HG02678 (cell line): ENCODE results near the gene NCOA1.
"Not testable (repeated sequence)": the region's sequence is repeated elsewhere in the genome, so short reads cannot be mapped to it uniquely, and the experiment has no call there.

Experiments
- ATAC-seq: cut with Tn5 transposase; IDR thresholded peaks from one replicate; pipeline ENCODE4 v1.9.1; 2021; ENCODE audit warnings: mild to moderate bottlenecking, moderate library complexity; ENCODE audit not compliant: unreplicated experiment

The NCOA1 gene

DNA sequence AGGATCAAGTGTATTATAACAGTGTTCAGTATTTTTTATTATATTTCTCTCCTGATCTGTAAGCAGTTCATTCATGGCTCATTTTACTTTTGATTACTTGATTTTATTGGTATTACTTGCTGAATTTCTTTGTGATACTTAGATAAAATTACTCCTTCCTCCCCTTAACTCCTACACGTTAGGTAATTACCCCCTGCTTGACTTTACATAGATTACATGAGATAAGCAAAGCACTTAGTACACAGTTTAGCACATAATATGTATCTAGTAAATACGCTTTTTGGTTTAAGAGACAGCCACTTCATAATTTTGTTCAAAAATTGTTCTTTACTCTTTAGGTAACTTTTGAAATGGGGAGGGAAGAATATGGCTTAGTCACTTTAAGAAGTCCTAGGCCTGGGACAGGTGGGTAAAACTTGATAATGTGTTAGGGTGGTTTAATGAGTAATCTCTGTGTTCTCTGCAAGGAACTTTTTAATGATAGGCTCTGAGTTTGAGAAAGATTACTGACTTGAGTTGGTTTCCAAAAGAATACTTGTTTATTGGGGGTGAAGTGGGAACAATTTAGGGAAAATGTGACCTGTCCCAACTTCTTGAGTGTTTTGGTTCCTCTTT is 80.9 kb downstream of the NCOA1 start:
- no peak for ATAC-seq

DNA sequence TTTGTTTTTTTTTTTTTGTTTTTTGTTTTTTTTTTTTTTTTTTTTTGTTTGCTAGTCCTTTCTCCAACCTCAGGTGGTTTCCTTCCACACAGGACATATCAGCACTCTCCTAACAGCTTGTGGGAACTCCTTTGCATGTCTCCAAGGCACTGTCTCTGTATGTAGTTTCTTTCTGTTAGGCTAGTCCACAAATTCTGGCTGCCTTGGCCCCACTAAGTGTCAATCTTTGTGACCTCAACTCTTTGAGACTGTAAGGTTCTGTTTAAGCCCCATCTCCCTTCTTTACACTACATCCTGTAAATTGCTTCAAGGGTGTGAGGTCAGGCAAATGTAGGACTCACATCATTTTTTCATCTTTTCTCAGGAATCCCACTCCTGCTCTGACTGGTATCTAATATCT is 85.1 kb downstream of the NCOA1 start:
- ATAC-seq: no peak

DNA sequence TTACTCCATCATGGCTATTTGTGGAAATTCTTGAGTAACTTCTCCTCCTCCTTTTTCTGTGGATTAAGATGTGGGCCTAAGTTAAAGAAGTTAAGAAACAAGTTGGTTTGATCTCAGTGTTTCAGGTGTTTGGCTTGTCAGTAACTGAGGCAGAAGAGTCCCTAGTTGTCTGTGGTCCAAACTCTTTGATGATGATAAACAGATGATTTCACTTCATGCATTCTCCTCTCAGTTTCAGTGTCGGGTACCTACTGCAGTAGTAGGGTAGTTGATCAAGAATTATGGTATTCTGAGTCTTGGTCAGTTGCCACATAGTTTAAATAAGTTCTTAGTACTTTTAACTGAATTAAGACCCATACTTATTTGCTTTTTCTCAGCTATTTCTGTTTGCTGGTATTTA is 85.6 kb downstream of the NCOA1 start:
- peak; percentile 46 for ATAC-seq

DNA sequence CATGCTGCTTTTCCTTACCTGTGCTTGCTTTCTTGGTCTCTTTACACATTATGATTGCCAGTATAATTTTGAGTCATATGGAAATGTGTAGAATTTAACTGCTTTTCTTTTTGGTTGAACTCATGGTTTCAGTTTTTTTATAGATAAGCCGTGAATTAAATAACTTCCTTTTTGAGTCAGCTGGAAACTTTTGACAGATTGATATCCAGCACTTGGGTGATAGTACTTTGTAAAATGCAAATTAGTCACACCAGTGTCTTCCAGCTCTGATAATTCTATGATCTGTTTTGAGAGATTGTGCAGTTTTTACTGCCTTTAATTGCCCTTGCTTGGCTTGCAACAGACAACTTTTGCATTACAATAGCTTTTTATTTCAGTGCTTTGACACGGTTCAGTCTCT is 86.4 kb downstream of the NCOA1 start:
- peak; percentile 70 for ATAC-seq

DNA sequence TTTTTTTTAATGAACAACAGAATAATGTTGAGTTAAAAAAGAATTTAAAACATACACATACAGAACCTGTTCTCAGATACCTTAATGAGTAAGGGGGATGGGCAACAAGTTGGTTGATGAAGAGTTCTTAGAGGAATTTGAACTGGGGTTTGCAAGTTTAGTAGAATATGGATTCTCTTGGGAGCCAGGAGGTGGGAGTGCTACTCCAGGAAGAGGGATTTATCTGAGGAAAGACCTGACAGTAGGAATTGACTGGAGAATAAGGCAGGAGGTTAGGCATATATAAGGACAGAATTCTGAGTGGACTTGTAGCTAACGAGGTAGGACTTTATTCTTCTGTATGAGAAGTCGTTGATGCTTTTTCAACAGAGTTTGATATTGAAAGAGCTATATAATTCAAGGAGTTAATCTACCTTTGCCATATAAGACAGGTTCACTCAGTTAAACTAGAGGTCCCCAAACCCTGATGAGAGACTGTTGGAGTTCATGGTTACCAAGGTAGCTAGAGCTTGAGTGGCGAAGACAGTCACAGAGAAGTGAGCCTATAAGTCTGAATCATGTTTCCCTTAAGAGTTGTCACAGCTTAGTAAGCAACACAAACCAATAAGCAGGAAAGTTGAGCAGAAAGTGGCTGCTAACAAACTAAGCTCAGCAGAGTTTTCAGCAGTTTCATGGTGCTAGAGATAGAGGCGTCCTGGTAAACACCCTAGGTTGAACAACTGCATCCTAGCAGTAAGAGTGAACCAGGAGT is 88.2 kb downstream of the NCOA1 start:
- no peak for ATAC-seq

DNA sequence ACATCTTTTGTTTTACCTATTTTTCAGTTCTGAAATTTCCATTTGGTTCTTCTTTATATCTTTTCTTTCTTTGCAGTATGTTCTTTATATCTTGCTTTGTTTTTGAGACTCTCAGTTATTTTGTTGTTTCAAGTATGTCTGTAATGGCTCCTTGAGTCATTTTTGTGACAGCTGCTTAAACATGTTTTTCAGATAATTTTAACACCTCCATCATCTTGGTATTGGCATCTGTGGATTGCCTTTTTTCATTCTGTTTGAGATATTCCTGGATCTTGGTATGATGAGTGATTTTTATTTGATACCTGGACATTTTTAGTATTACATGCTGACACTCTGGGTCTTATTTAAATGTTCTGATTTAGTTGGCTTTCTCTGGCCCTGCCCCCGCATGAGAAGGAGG is 89.5 kb downstream of the NCOA1 start:
- no peak for ATAC-seq

DNA sequence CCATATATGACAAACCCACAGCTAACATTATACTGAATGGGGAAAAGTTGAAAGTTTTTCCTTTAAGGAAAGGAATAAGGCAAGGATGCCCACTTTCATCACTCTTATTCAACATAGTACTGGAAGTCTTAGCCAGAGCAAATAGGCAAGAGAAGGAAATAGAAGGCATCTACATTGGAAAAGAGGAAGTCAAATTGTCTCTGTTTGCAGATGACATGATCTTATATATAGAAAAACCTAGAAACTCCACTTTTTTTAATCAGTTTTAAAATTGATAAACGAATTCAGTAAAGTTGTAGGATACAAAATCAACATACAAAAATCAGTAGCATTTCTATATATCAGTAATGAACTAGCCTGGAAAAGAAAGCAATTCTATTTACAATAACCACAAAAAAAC is 90.9 kb downstream of the NCOA1 start:
- not testable (repeated sequence) for ATAC-seq

DNA sequence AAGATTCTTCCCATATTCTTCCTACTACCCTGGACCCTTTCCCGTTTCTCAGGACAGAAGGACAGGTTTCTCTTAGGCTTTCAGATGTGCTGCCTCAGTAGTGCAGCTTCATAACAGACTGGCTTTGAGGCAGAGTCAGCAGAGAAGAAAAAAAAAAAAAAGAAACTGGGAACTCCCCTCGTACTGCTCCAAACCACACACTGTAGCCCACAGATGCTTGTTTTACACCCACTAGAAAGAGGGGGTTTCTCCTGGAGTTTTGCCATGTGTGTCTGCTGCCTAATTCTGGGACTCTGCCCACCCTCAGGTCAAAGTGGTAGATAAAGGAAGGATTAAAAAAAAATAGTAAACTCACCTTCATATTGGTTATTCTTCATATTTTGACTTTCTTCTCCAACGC is 95.9 kb downstream of the NCOA1 start:
- peak; percentile 79 for ATAC-seq

DNA sequence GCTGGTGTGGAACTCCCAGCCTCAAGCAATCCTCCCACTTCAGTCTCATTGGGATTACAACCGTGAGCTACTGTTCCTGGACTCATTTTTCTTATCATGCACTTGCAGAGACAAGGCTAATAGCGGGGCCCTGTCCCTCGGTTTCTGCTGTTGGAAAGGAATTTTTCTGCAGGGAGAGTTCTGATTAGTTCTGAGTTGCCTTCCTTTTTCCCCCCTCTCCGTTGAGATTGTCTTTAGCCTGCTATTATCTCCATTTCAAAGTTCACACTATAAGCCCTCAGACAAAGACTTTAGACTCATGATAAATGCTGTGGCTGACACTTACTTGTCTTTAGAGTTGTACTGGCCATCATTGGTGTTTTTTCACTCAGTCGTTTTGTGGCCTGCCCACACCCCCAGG is 97.2 kb downstream of the NCOA1 start:
- no peak for ATAC-seq

DNA sequence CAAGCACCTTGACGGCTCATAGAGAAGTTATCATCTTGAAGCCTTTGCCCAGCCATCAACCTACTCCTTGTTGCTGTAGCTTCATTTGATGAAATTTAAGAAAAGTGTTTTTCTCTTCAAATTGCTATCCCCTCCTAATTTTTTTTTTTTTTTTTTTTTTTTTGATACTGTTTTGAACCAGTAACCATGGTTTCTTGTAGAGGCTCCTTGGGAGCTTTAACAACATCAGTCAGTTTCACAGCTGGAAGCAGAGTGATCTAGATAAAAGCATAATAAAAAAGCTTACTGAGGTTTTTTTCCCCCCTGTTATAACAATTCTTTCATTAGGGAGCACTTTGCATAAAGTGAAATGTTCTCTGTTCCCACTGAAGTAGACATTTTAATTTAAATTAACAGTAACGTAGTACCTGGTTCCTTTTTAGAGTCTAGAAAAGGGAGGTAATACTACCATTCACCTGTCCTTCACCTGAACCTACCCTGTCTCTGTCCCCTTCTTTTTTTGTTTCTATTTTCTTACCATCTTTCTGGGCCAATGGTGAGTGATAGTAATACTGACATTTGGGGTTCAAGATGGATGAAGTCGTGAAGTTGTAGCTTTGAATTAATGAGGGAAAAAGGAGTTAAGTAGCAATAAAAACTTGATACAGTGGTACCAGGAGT is 101.5 kb downstream of the NCOA1 start:
- no peak for ATAC-seq

DNA sequence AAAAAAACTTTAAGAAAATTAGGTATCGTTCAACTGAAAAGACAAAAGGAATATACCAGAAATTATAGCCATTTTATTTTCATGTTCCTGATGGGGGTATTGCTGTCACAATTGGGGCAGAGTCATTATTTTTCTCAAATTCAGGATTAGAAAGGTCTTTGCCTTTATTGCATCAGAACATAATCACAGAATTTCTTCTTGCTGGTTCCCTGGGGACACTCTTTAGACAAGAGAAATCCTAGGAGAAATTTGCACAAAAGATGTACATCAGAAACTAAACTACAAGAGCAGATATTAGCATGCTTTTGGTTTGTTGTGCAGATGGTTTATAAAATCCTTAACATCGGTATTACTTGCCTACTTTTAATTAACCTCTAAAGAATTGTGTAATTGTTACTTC is 103.2 kb downstream of the NCOA1 start:
- ATAC-seq: no peak

DNA sequence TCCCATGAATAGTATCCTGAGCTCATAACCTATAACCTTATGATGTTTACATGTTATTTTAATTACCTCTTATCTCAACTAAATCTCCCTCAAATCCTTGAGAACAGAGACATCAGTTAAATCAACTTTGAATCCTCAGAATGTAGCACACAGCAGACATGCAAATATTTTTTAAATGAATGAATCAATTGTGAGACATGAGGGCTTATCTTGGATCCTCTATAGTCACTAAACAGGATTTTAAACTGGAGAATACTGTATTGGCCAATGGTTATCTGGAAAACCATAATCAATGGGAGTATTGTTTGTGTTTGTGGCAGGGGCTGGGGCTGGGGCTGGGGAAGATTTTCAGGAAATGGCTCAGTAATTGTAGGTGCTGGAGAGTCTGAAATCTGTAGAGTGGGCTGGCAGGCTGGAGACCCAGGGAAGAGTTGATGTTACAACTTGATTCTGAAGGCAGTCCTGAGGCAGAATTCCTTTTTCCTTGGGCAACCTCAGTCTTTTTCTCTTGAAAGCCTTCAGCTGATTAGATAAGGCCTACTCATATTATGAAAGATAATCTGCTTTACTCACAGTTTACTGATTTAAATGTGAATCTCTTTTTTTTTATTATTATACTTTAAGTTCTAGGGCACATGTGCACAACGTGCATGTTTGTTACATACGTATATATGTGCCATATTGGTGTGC is 106.3 kb downstream of the NCOA1 start:
- ATAC-seq: no peak

DNA sequence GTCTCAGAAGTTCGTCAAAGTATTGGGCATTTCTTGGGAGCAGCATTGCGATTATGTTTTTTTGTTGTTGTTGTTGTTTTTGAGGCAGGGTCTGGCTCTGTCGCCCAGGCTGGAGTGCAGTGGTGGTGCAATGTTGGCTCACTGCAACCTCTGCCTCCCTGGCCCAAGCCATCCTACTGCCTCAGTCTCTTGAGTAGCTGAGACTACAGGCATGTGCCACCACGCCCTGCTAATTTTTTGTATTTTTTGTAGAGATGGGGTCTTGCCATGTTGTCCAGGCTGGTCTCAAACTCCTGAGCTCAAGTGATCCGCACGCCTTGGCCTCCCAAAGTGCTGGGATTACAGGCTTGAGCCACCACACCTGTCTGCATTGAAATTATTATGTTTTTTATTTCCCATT is 109.1 kb downstream of the NCOA1 start:
- not testable (repeated sequence) for ATAC-seq

DNA sequence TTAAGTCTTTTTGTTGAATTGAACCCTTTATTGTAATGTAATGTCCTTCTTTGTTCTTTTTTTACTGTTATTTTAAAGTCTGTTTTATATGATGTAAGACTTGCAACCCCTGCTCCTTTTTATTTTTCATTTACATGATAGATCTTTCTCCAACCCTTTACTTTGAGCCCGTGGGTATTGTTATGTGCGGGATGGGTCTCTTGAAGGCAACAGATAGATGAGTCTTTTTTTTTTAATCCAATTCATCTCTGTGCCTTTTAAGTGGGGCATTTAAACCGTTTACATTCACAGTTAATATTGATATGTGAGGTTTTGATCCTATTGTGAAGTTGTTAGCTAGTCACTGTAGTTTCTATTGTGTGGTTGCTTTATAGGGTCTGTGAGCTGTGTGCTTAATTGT is 120.6 kb downstream of the NCOA1 start:
- no peak for ATAC-seq

DNA sequence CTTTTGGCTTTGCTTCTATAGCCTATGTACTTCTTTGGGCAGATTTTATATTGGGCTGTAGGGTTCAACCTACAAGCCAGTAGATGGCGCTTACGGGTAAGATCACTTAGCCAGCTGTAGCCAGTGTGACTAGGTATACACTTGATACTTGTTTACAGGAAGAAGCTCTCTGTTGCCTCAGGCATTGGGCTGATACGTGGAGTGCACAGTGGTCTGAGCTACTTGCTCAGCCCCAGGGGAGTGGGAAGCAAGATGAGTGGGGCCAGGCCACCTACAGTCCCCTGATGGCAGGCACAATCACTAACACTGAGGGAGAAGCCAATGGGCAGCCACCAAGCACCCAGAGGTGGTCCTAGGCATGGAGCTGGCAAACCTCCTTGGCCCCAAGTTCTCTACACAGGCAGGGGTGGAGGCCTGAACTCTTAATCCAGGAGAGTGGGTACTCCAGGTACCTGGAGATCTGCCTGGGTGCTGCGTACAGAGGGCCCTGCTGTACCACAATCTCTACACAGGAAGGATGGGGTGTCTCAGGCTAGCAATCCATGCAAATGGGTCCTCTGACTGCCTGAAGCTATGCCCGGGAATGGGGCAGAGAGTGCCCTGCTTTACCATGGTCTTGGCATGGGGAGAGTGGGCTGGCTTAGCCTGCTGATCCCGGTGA is 122.2 kb downstream of the NCOA1 start:
- ATAC-seq: no peak

DNA sequence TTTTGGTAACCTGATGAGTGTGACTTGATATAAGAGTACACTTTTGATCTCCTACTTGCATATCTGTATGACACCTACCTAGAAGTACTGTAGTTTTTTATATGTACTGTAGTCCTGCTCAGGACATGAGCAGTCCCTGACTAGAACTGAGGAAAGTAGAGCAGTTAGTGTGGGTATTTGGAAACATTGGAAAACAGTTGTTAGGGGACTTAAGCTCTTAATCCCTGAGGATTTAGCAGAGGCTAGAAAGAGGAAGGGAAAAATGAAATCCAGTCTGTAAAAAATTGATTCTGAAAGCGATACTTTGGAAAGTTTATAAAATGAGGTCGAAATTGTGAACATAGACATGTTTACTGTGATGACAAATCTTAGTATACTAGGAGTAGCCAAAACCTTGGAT is 125.6 kb downstream of the NCOA1 start:
- no peak for ATAC-seq

DNA sequence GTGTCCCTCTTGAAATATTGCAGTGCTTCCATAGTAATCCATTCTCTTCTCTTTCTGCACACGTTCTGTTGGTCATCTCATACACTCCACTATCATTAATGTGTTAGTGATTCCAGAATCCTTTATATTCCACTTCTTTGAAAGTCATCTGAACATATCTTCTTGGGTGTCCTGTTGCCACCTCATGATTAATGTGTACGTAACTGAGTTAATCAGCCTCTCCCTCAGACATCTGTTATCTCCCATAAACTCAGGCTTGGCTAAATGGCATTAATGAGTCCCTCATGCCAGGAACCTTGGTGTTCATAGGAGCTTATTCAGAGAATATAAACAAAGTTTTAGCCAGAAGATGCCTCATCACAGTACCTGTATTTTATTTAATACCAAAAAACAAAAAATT is 126.4 kb downstream of the NCOA1 start:
- ATAC-seq: no peak

DNA sequence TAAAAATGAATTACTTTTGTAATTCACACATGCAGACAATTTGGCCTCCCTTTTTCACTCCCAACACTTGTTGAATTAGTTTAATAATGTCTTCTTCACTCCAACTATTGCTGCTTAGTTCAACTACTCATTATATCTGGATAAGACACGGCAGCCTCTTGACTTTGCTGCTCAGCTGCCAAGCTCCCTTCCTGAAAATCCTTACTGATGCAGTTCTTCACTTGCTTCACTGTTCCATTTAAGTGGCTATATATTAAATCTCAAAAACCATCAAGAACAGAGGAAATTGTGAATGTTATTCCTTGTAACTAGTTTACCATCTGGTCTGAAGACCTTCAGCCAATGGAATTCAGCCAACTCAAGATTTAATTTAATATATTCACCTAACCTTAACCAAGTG is 127.1 kb downstream of the NCOA1 start:
- ATAC-seq: no peak

DNA sequence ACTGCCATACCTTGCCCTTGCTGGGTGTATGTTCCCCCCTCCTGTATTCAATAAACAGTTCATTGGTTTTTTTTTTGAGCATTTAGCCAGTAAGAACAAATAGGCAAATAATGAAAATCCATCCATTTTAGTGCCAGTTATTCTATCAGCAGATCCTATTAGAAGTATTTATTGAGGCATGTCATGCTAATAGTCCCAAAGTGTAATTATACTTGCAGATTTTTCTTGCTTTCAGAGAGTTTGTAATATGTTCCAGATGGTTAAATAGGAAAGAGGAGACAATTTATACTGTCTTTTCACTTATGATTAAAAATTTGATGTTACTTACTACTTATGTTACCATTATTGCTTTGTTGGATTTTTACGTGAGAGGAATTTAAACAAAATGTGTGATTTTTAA is 127.6 kb downstream of the NCOA1 start:
- ATAC-seq: no peak

DNA sequence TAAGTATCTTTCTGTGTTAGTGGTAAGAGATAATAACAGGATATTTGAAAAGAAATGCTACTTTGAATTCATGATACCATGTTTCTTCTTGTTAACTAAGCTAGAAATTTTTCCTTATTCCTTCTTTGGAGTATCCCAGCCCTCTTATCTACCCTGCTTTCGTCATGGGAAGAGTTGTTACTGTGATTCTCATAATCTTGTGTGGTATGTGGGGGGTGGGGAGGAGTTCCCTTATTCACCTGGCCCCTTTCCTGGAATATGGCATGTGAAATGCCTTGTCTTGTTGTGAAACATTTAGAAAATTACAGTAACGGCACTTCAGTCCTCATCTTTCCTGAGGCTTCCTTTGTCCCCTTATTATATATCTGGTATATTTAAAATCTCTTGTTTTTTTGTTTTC is 129.9 kb downstream of the NCOA1 start:
- no peak for ATAC-seq
